Prostate gland (tissue), 2 donors: Measurements from ENCODE around the gene ARL14EPL. TPM values are rescaled to one million over a fixed set of nuclear protein-coding genes. Genes with fewer than 3 reads are reported as not detected.

Source experiments
- DNase-seq: peaks from one replicate; pipeline ENCODE4 v3.0.0-alpha.2; 2019; ENCODE audit warnings: low spot score
- H3K27ac ChIP-seq, 2 donors: fragments of 200-600 bp; sonication (generic); 2 replicates each; pipeline ENCODE4 v1.5.1; 2017 to 2019
- H3K27me3 ChIP-seq: fragments of 200-600 bp; sonication (generic); replicated peaks from 2 replicates; pipeline ENCODE4 v1.5.1; 2019; ENCODE audit not compliant: insufficient read depth
- H3K36me3 ChIP-seq, 2 donors: fragments of 200-600 bp; sonication (generic); 1 replicate in 1 of 2; 2 replicates in 1 of 2; pipeline versions ENCODE4 v1.5.1 to v1.8.1; 2017 to 2019
- H3K4me1 ChIP-seq: fragments of 200-600 bp; sonication (generic); replicated peaks from 2 replicates; pipeline ENCODE4 v1.5.1; 2019
- H3K4me3 ChIP-seq, 2 donors: fragments of 200-600 bp; sonication (generic); 2 replicates each; pipeline ENCODE4 v1.5.1; 2017 to 2019
- H3K9me3 ChIP-seq: fragments of 200-600 bp; sonication (generic); 2 replicates; pipeline ENCODE4 v1.5.1; 2017
- CTCF ChIP-seq, 4 experiments: fragments of 200-600 bp in 2 of 4; fragments of 450-650 bp in 2 of 4; sonication (generic) in 2 of 4; IDR thresholded peaks; 1 replicate in 3 of 4; 2 replicates in 1 of 4; pipeline ENCODE4 v1.5.1; 2016 to 2019; ENCODE audit warnings: antibody characterized with exemption in 4 of 4, mild to moderate bottlenecking in 2 of 4, moderate library complexity in 2 of 4
- POLR2A ChIP-seq: fragments of 450-650 bp; IDR thresholded peaks from one replicate; pipeline ENCODE4 v1.6.1; 2016; ENCODE audit warnings: antibody characterized with exemption, mild to moderate bottlenecking
- POLR2AphosphoS5 ChIP-seq: sonication (generic); formaldehyde crosslinking; IDR thresholded peaks from one replicate; pipeline ENCODE4 v1.6.1; 2017; ENCODE audit warnings: antibody characterized with exemption
- WGBS: methylation state at CpG from one replicate; pipeline ENCODE4 v1.1.5; 2018; 5-methylcytosine and 5-hydroxymethylcytosine counted together
- intact Hi-C: fragments of 100-400 bp; cut with DNase I; formaldehyde crosslinking; loops from one replicate; pipeline ENCODE4 v1.14.2; 2022
- total RNA-seq, 2 donors: library from RNA; depleted of rRNA; stranded (reverse); fragments of >200 nt; gene quantifications; one replicate each; pipeline ENCODE4 v1.1.0, GENCODE V29; 2016

The ARL14EPL gene
- total RNA-seq, 2 donors from 2014 or later = not detected

- TF ChIP-seq POLR2A = no peak
- TF ChIP-seq POLR2AphosphoS5 = no peak
- no peak for TF ChIP-seq CTCF (IDR thresholded peaks at IDR 0.05)
- Histone ChIP-seq H3K4me1 (no peaks in the 10 kb centered on the region), H3K9me3 (no peaks in the 10 kb centered on the region), H3K27me3 (no peaks in the 10 kb centered on the region), H3K4me3 (no peak overlapping the region), H3K27ac (no peak overlapping the region), H3K36me3 (no peaks in the 10 kb centered on the region)
- 78% methylated on average over 3 of the region's 3 CpGs for WGBS
- no peak for DNase-seq
- intact Hi-C loops = no loop called here
Observed at GRCh38 chr5:116032991-116033390, 719 bp downstream of the ARL14EPL start.

- H3K36me3 ChIP-seq = no peaks in the 10 kb centered on the region
- H3K27me3 ChIP-seq = no peaks in the 10 kb centered on the region
- 86% methylated on average over 5 of the region's 5 CpGs for WGBS
- intact Hi-C loops = no loop called here
- no peak overlapping the region for H3K4me3 ChIP-seq
- no peaks in the 10 kb centered on the region for H3K4me1 ChIP-seq
- TF ChIP-seq POLR2A (no peak), POLR2AphosphoS5 (no peak), CTCF (IDR thresholded peaks at IDR 0.05) (no peak)
- no peak overlapping the region for H3K27ac ChIP-seq
- H3K9me3 ChIP-seq = no peaks in the 10 kb centered on the region
- no peak for DNase-seq
Observed at GRCh38 chr5:116035123-116035522, 2.9 kb downstream of the ARL14EPL start.

GRCh38 chr5:116037236-116037822 lies 5.1 kb downstream of the ARL14EPL start:
- H3K36me3 ChIP-seq = no peaks in the 10 kb centered on the region
- no peak overlapping the region for H3K27ac ChIP-seq
- H3K4me3 ChIP-seq = no peak overlapping the region
- no peaks in the 10 kb centered on the region for H3K9me3 ChIP-seq
- H3K27me3 ChIP-seq = no peaks in the 10 kb centered on the region
- WGBS = 72% methylated on average over 3 of the region's 3 CpGs
- TF ChIP-seq POLR2A (no peak), CTCF (IDR thresholded peaks at IDR 0.05) (no peak), POLR2AphosphoS5 (no peak)
- DNase-seq = no peak
- intact Hi-C loops = no loop called here
- H3K4me1 ChIP-seq = no peaks in the 10 kb centered on the region

DNA sequence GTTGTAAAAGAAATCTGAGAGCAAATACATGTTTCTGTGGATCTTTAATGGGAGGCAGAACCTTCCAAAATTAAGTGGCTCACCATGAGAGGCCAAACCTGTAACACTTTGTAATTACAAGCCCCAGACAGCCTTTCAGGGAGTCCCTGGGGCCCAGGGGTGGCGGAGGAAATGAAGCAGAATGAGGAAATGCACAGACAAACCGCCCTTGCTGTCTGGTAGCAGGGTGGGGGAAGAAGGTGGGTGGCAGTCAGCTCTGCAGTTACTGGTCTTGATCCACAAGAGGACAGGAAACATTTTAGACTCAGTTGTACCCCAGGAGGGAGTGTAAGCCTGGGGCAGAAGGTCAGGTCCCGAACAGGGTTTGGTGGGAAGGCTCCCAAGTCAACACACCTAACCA lies 6.5 kb downstream of the ARL14EPL start:
- no peaks in the 10 kb centered on the region for H3K27me3 ChIP-seq
- no peaks in the 10 kb centered on the region for H3K4me1 ChIP-seq
- no peak overlapping the region for H3K4me3 ChIP-seq
- DNase-seq = no peak
- no peaks in the 10 kb centered on the region for H3K36me3 ChIP-seq
- TF ChIP-seq POLR2A (no peak), CTCF (IDR thresholded peaks at IDR 0.05) (no peak), POLR2AphosphoS5 (no peak)
- WGBS = 70% methylated on average over 3 of the region's 3 CpGs
- H3K9me3 ChIP-seq = no peaks in the 10 kb centered on the region
- no peak overlapping the region for H3K27ac ChIP-seq
- intact Hi-C loops = no loop called here

- Histone ChIP-seq H3K27ac (no peak overlapping the region), H3K36me3 (no peaks in the 10 kb centered on the region), H3K4me1 (no peaks in the 10 kb centered on the region), H3K4me3 (no peak overlapping the region), H3K27me3 (no peaks in the 10 kb centered on the region), H3K9me3 (no peaks in the 10 kb centered on the region)
- TF ChIP-seq CTCF (IDR thresholded peaks at IDR 0.05) = no peak
- TF ChIP-seq POLR2A = no peak
- no peak for TF ChIP-seq POLR2AphosphoS5
- no peak for DNase-seq
- intact Hi-C loops = no loop called here
Observed at GRCh38 chr5:116042375-116042774, 10.1 kb downstream of the ARL14EPL start.
